IMR-90 (cell line): ENCODE results near the gene KLHL17. TPM values are rescaled to one million over a fixed set of nuclear protein-coding genes. Genes with fewer than 3 reads are reported as not detected.

Source experiments
- ATAC-seq: fragments of 200-7000 bp; cut with Tn5 transposase; 2 replicates; pipeline ENCODE4 v1.9.1; 2020; ENCODE audit warnings: low read depth, mild to moderate bottlenecking, moderate library complexity
- BruUV-seq: library from RNA; stranded (reverse); fragments of 400-500 nt; replicated peaks from 2 replicates; lab custom pipeline; 2021; lab: Mats Ljungman, UMichigan
- CTCF ChIA-PET: fragments of 300-600 bp; formaldehyde crosslinking; extraction: SDS; loops from one replicate; lab custom pipeline; 2021; ENCODE audit warnings: antibody characterized with exemption; lab: Yijun Ruan, JAX
- POLR2A ChIA-PET: fragments of 300-600 bp; sonication (Branson Sonifier 250); formaldehyde crosslinking; loops from one replicate; lab custom pipeline; 2022; ENCODE audit warnings: antibody characterized with exemption; ENCODE audit not compliant: unreplicated experiment; lab: Charles Lee
- DNase-seq: peaks from one replicate; pipeline ENCODE4 v3.0.0; 2013
- H2AFZ ChIP-seq: replicated peaks from 2 replicates; pipeline ENCODE3; 2013; ENCODE audit warnings: low read length, mild to moderate bottlenecking; ENCODE audit not compliant: poor library complexity
- H2AK5ac ChIP-seq: 2 replicates; pipeline ENCODE4 v1.6.1; 2013; ENCODE audit warnings: low read depth, low read length, inconsistent platforms
- H2AK9ac ChIP-seq: replicated peaks from 2 replicates; pipeline ENCODE3; 2013; ENCODE audit warnings: mild to moderate bottlenecking, low read depth, low read length, moderate library complexity; ENCODE audit not compliant: poor library complexity
- H2BK120ac ChIP-seq: 2 replicates; pipeline ENCODE4 v1.6.1; 2013; ENCODE audit warnings: low read depth, low read length, inconsistent platforms
- H2BK15ac ChIP-seq: 3 replicates; pipeline ENCODE4 v1.6.1; 2013; ENCODE audit warnings: low read depth, low read length, inconsistent platforms
- H2BK20ac ChIP-seq: 2 replicates; pipeline ENCODE4 v1.6.1; 2013; ENCODE audit warnings: low read depth, mild to moderate bottlenecking, inconsistent platforms, low read length, moderate library complexity
- H2BK5ac ChIP-seq: 2 replicates; pipeline ENCODE4 v1.6.1; 2013; ENCODE audit warnings: mild to moderate bottlenecking, low read depth, low read length, inconsistent platforms; ENCODE audit not compliant: poor library complexity, severe bottlenecking
- H3K14ac ChIP-seq: replicated peaks from 2 replicates; pipeline ENCODE4 v1.6.1; 2013; ENCODE audit warnings: low read depth, low read length, inconsistent platforms
- H3K18ac ChIP-seq: 2 replicates; pipeline ENCODE4 v1.6.1; 2013; ENCODE audit warnings: low read depth, low read length, control low read depth
- H3K23ac ChIP-seq: 2 replicates; pipeline ENCODE4 v1.6.1; 2013; ENCODE audit warnings: low read depth, low read length, inconsistent platforms
- H3K27ac ChIP-seq: 2 replicates; pipeline ENCODE4 v1.5.1; 2013; ENCODE audit warnings: mild to moderate bottlenecking, control low read depth, low read length; ENCODE audit not compliant: insufficient read depth
- H3K27me3 ChIP-seq: 2 replicates; pipeline ENCODE4 v1.6.1; 2013; ENCODE audit warnings: low read length; ENCODE audit not compliant: control insufficient read depth, insufficient read depth
- H3K36me3 ChIP-seq: 2 replicates; pipeline ENCODE4 v1.6.1; 2013; ENCODE audit warnings: low read length, mixed read lengths; ENCODE audit not compliant: control insufficient read depth, insufficient read depth
- H3K4ac ChIP-seq: 2 replicates; pipeline ENCODE4 v1.6.1; 2013; ENCODE audit warnings: low read depth, low read length, inconsistent platforms
- H3K4me1 ChIP-seq: 2 replicates; pipeline ENCODE4 v1.6.1; 2013; ENCODE audit warnings: low read length, mixed read lengths; ENCODE audit not compliant: control insufficient read depth, insufficient read depth
- H3K4me2 ChIP-seq: 2 replicates; pipeline ENCODE4 v1.6.1; 2013; ENCODE audit warnings: low read depth, mild to moderate bottlenecking, control low read depth, low read length, moderate library complexity
- H3K4me3 ChIP-seq: 2 replicates; pipeline ENCODE4 v1.5.1; 2013; ENCODE audit warnings: low read depth, mild to moderate bottlenecking, control low read depth, low read length, moderate library complexity; ENCODE audit not compliant: insufficient read depth
- H3K56ac ChIP-seq: 2 replicates; pipeline ENCODE4 v1.6.1; 2013; ENCODE audit warnings: low read length, inconsistent platforms; ENCODE audit not compliant: insufficient read depth; ENCODE audit errors: extremely low read depth
- H3K79me1 ChIP-seq, 2 experiments: 2 replicates each; pipeline ENCODE4 v1.6.1; 2013; ENCODE audit warnings: low read length in 2 of 2, inconsistent platforms in 1 of 2, low read depth in 1 of 2
- H3K9ac ChIP-seq: 2 replicates; pipeline ENCODE4 v1.6.1; 2013; ENCODE audit warnings: low read depth, low read length, control low read depth
- H3K9me1 ChIP-seq: 2 replicates; pipeline ENCODE4 v1.6.1; 2013; ENCODE audit warnings: low read length, inconsistent platforms; ENCODE audit not compliant: insufficient read depth
- H3K9me3 ChIP-seq: 2 replicates; pipeline ENCODE4 v1.6.1; 2013; ENCODE audit warnings: low read length; ENCODE audit not compliant: control insufficient read depth, insufficient read depth
- H4K20me1 ChIP-seq: 2 replicates; pipeline ENCODE4 v1.6.1; 2013; ENCODE audit warnings: low read length, inconsistent platforms; ENCODE audit not compliant: insufficient read depth
- H4K5ac ChIP-seq: 2 replicates; pipeline ENCODE4 v1.6.1; 2013; ENCODE audit warnings: mild to moderate bottlenecking, low read depth, low read length, control low read depth
- H4K8ac ChIP-seq, 2 experiments: 2 replicates each; pipeline ENCODE4 v1.6.1; 2013; ENCODE audit warnings: low read depth in 2 of 2, low read length in 2 of 2, control low read depth in 1 of 2, inconsistent platforms in 1 of 2
- H4K91ac ChIP-seq: 2 replicates; pipeline ENCODE4 v1.6.1; 2013; ENCODE audit warnings: low read depth, low read length, inconsistent platforms; ENCODE audit not compliant: insufficient read depth
- MAFK ChIP-seq: IDR thresholded peaks from 2 replicates; pipeline ENCODE4 v1.6.1; 2012; ENCODE audit warnings: low read depth, low read length, improper control_type of control experiment
- MAZ ChIP-seq: IDR thresholded peaks from 2 replicates; pipeline ENCODE4 v1.6.1; 2012; ENCODE audit warnings: low read depth, mild to moderate bottlenecking, low read length, improper control_type of control experiment, moderate library complexity, borderline replicate concordance
- POLR2A ChIP-seq: IDR thresholded peaks from 2 replicates; pipeline ENCODE4 v1.6.1; 2012; ENCODE audit warnings: mild to moderate bottlenecking, low read depth, low read length
- WGBS, 2 experiments: methylation state at CpG; one replicate each; pipeline versions ENCODE4 v1.1.5 to v1.1.7; 2013; ENCODE audit warnings: missing lambda C conversion rate in 2 of 2; ENCODE audit not compliant: insufficient read length in 1 of 2; ENCODE audit errors: extremely low coverage in 2 of 2; 5-methylcytosine and 5-hydroxymethylcytosine counted together
- dilution Hi-C: fragments of 300-500 bp; cut with HindIII; formaldehyde crosslinking; loops from one replicate; pipeline ENCODE4 v1.14.3; 2018; ENCODE audit warnings: low sequenced_read_pairs; ENCODE audit not compliant: unreplicated experiment
- in situ Hi-C: fragments of 300-500 bp; cut with MboI; formaldehyde crosslinking; loops from 3 replicates; pipeline ENCODE4 v1.14.3; 2019; ENCODE audit warnings: low sequenced_read_pairs, inconsistent platforms, mixed read lengths
- intact Hi-C: fragments of 100-400 bp; cut with micrococcal nuclease; formaldehyde crosslinking; loops from 2 replicates; pipeline ENCODE4 v1.10.0; 2022
- polyA plus RNA-seq, 3 experiments: library from polyadenylated mRNA; depleted of rRNA; stranded (reverse); fragments of >200 nt; gene quantifications; 2 replicates each; pipeline ENCODE4 v1.2.3, GENCODE V29; 2012; ENCODE audit warnings: low replicate concordance in 1 of 3
- total RNA-seq: library from RNA; depleted of rRNA; stranded (reverse); fragments of >200 nt; gene quantifications from 2 replicates; pipeline ENCODE4 v1.2.3, GENCODE V29; 2012
- TF ChIP-seq, protein P1 (sequence below): fragments of 150-350 bp; IDR thresholded peaks from 2 replicates; pipeline ENCODE4 v1.6.1; 2017; ENCODE audit warnings: mild to moderate bottlenecking, antibody characterized with exemption, low read length, low read depth

KLHL17 gene
- total and polyA plus RNA-seq, 2 of the 4 experiments (the other 2 are of a cell fraction): 3.4 to 41.0 TPM

DNA sequence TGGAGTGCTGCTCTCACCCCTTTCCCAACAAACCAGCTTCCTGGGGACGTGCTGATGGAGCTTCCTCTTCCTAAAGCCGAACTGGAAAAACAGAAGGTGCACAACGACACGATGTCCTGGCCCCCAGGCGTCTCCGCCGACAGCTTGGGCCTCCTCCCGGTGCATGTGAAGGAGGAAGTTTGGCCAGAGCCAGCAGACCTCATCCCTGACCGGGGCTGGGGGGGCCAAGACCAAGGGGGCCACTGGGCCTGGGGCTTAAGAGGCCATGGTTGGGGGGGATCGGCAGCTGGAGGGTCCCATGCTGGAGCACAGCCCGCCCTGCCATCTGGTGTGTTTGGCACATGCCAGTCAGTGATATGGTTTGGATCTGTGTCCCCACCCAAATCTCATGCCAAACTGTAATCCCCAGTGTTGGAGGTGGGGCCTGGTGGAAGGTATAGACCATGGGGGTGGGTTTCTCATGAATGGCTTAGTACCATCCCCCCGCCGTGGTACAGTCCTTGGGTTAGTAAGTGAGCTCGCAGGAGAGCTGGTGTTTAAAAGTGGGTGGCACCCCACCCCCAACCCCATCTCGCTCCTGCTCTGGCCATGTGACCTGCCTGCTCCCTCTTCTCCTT is 33.1 kb downstream of the KLHL17 start:
- no peak overlapping the region for H4K5ac ChIP-seq
- no peak for ATAC-seq
- peaks cover 4% of the 10 kb centered on the region; the same call in 1 of the 2 replicates for H3K4me1 ChIP-seq
- no peak overlapping the region for H2AK5ac ChIP-seq
- H3K27me3 ChIP-seq: no peaks in the 10 kb centered on the region
- H3K79me1 ChIP-seq: peaks cover 0 to 10% of the 10 kb centered on the region in 2 experiments; a peak in 3 of 4 replicates
- dilution Hi-C loops: no loop called here
- no peak overlapping the region for H2BK20ac ChIP-seq
- H2BK5ac ChIP-seq: no peak overlapping the region
- no peaks in the 10 kb centered on the region for H3K9me1 ChIP-seq
- H3K9me3 ChIP-seq: peaks cover 10% of the 10 kb centered on the region
- in situ Hi-C loops: no loop called here
- no TSS peak for BruUV-seq
- H3K18ac ChIP-seq: no peak overlapping the region
- peak; percentile 25 for DNase-seq
- no peak overlapping the region for H3K27ac ChIP-seq
- H3K9ac ChIP-seq: no peak overlapping the region
- no peak overlapping the region for H2BK15ac ChIP-seq
- ChIA-PET CTCF (no interaction called here), POLR2A (interaction anchor here (0.5 kb wide), 1 partner anchor 89 kb away, joined by 13 read pairs; no protein-coding TSS in a partner anchor)
- no peak overlapping the region for H2BK120ac ChIP-seq
- H2AK9ac ChIP-seq: no peak overlapping the region
- WGBS, 2 experiments: no CpG with 5 or more reads among the region's 15 CpGs
- H3K4me2 ChIP-seq: no peak overlapping the region
- peaks cover 4% of the 10 kb centered on the region; the same call in 1 of the 2 replicates for H4K20me1 ChIP-seq
- intact Hi-C loops: no loop called here
- H3K4ac ChIP-seq: no peak overlapping the region
- H3K36me3 ChIP-seq: no peaks in the 10 kb centered on the region
- TF ChIP-seq, protein P1, sequence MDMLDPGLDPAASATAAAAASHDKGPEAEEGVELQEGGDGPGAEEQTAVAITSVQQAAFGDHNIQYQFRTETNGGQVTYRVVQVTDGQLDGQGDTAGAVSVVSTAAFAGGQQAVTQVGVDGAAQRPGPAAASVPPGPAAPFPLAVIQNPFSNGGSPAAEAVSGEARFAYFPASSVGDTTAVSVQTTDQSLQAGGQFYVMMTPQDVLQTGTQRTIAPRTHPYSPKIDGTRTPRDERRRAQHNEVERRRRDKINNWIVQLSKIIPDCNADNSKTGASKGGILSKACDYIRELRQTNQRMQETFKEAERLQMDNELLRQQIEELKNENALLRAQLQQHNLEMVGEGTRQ: peak; percentile 38; the same call in 1 of the 2 replicates
- TF ChIP-seq MAZ (0 out of 2 replicates have a peak, but pooled peaks have one; percentile 1), MAFK (no peak), POLR2A (peak; percentile 86)
- H3K4me3 ChIP-seq: no peak overlapping the region
- H3K56ac ChIP-seq: no peak overlapping the region
- H3K14ac ChIP-seq: no peak overlapping the region
- H4K91ac ChIP-seq: no peak overlapping the region
- no peak overlapping the region for H4K8ac ChIP-seq
- H3K23ac ChIP-seq: no peak overlapping the region
- H2AFZ ChIP-seq: no peak overlapping the region
